Hematopoietic multipotent progenitor cell (in vitro differentiated cells): ENCODE data around the gene PEX16. TPM values are rescaled to one million over a fixed set of nuclear protein-coding genes. Genes with fewer than 3 reads are reported as not detected.

Source experiments
- DNase-seq, 3 donors: peaks; one replicate each; pipeline ENCODE4 v3.0.0-alpha.2; 2011 to 2015; ENCODE audit warnings: low read depth in 2 of 3, low spot score in 2 of 3
- total RNA-seq: library from RNA; depleted of rRNA; stranded (reverse); fragments of >200 nt; gene quantifications from one replicate; pipeline ENCODE4 v1.2.3, GENCODE V29; 2012

Gene PEX16
- 51.2 TPM for total RNA-seq

DNA sequence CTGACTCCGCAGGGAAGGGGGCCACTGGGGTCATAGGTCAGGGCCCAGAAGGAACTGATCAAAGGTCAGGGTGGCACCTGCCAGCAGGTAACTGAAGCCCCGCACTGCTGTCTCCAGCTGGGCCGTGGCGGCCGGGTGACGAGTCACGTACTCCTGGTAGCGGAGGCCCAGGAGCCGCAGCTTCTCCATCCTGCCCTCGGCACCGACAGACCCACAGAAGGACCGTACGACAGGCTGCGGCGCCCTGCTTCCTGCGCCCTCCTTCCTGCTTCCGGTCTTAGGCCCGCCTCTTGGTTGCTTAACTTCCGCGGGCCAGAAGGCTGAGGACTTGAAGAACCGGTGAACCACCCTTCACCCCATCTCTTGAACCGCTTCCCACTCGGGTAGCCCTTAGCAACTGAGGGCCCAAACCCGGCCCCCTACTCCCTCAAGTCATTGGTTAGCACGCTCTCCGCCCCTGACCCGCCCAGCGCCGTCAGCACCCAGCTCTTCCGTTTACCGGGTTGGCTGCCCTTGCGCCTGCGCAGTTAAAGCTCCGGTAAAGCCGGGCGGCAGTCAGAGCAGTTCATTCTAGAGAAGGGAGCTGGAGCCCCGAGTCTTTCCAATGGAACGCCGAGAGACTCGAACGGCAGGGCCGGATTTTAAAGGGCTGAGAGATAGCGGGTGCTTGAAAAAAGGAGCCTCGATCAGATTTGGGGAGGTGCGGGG lies at the start of gene PEX16:
TSS of gene PEX16 (minus strand) at position 255 of the 708 bp plus-strand sequence. CDS start at position 189, 66 bp downstream.
- DNase-seq = peak; percentile 87 to 99 (median 99)

- peak; percentile 53 to 83 (median 72) for DNase-seq
Measured at GRCh38 chr11:45964911-45965389, 47.3 kb upstream of the PEX16 start.

GRCh38 chr11:45961751-45962240 lies 44.1 kb upstream of the PEX16 start:
- DNase-seq = no peak

DNA sequence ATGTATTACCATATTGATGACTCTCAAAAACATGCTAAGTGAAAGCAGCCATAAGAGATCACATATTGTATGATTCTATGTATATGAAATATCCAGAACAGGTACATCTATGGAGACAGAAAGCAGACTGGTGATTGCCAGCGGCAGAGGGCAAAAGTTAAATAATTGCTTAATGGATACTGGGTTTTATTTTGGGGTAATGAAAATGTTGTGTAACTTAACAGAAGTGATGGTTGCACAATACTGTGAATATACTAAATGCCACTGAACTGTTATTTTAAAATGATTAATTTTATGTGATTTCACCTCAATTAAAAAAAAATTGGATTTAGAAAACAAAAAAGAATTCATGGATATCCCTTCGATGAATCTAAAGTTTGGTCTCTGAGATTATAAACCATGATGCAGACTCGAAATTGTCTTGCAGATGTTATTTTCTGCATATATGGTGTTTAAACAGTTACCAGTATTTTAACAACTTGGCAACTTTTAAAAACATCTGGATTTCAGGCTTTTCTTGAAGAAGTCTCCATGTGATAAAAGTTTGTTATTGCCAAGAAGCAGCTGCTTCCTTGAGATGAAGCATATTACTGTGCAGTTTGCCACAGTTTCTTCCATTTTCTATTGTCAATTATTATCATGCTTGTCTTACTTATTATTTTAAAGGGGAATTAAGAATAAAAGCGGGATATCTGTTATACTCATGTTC lies 42.9 kb upstream of the PEX16 start:
- no peak for DNase-seq

DNA sequence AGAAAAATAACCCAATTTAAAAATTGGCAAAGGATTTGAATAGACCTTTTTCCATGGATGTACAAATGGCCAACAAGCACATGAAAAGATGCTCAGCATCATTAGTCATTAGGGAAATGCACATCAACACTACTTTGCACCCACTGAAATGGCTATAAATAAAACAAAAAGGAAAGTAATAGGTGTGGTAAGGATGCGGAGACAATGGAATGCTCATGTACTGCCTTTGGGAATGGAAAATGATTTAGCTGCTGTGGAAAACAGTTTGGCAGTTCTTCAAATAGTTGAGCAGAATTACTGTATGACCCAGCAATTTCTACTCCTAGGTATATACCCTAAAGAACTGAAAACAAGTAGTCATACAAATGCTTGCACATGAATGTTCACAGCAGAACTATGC lies 42.2 kb upstream of the PEX16 start:
- no peak for DNase-seq

DNA sequence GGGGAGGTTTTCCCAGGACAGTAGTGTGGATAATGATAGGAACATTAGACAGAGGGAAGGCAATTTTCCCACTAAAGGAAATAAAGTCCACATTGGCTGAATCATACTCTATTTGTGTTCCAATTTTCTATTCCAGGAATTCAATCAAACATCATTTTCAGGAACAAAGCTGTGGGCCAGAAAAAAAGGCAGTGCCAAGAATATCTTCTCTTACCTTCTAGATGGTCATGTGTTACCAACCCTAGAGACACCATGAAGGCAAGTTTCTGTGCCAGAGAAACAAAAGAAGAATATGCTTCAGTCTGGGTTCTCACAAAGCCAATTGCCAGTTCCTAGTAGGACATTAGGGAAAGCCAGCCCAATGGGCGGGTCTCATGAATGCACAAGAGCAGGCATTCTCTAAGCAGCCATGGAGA lies 32.3 kb upstream of the PEX16 start:
- DNase-seq = no peak

DNA sequence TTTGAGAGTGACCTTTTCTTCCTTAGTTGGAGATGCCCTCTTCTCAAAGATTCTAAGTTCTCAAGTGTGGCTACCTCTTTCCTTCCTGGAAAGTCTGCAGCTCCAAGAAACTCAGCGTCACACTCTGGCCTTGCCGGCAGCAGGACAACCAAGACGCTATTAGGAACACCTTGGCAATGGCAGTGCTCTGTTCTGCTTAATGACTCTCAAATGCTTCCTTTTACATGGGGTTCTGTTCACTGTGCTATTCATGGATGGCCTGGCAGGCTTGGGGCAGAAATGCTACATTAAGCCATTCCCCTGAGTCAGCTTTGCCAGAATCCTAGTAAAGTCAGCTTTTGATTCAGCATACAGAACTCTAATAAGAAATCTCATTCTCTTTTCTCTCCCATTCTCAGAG lies 30.7 kb upstream of the PEX16 start:
- DNase-seq = no peak

GRCh38 chr11:45947885-45948284 lies 30.2 kb upstream of the PEX16 start:
- no peak for DNase-seq

DNA sequence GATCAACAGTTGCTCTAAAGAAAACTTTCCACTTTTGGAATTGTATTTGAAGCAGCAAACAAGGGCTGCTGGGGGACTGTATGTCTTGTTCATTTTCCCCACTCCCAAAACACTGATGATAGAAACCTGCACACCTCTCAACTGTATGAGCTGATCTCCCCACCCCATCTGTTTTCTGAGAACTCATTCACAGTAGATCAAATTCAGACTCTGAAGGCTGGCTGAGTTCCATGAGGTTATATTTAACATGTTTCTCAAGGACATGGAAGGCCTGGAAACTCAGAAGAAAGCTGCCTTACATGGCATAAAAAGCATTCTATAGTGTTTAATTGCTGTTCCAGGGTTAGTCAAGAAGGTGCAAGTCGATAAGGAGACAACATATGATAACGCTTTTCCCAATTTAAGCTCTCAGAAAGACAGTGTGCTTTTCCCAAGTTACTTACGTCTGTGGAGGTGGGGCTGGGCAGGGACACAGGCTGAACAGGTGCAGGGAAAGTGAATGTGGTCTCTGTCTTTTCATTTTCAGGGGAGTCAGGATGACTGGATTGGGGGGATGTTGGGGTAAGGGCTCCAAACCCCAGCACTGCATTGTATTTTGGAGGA lies 27.8 kb upstream of the PEX16 start:
- DNase-seq = no peak

DNA sequence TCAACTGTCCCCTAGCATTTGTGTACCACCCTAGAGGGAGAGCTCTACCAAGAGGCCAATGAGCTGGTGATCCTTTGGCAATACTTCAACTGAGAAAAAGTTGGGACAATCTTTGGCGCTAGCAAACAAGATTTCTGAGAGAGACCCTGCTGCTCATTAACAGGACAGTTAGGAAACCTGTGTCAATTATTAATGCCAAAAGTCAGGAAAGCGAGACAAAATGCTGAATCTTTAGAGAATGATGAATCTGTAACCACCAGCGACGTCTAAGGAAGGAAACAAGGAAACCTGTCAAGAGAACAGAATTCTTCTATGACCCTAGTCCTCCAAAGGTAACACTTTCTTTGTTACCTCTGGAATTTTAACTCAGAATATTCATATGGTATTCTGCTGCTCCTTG lies 24.7 kb upstream of the PEX16 start:
- no peak for DNase-seq

DNA sequence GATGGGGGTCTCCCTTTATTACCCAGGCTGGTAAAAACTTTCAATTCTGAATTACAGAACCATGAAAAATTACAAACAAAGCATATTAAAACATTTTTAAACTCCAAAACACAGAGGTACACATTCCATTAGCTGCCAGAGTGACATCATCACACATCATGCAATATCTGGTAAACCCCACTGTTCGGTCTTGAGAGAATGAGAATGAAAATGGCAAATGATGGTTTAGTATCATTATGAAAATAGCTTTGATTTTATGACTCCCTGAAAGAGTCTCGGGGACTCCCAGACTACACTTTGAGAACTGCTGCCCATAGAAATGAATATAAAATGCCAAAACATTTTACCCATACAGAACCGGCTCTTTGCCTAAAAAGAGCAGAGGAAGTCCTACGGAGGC lies 23.6 kb upstream of the PEX16 start:
- no peak for DNase-seq

DNA sequence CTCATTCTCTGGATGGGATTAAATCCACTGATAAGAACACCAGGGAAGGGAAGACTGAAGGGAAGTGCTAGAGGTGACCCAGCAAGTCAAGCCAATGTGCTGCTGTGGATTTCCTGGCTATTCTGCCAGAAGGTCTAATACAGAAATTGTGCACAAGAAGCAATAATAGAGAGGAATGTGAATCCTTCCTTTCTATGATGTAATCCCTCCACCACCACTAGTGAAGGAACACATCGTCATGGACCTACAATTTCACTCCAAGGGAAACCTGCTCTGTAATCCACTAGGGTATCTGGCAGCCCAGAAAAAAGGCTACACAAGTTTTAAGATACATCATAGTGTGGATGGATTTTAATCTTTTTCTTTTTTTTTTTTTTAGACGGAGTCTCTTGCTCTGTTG lies 22.2 kb upstream of the PEX16 start:
- DNase-seq = no peak

DNA sequence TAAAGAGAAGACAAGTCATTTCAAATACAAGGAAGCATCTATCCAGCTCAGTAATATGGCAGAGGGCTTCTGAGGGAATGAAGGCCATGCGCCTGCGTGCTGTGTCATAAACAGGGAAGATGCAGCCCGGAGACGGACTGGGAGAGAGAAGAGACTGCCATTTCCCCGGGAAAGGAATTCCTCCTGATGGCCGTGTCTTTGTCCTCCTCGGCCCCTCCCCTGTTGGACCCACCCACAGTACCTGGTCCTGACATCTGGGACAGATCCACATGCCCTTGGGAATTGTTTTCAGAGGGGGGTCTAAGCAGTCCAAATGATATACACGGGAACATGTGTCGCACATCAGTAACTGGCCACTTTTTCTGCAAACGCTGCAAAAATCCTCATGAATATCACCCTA lies 20.2 kb upstream of the PEX16 start:
- no peak for DNase-seq

GRCh38 chr11:45936511-45937054 lies 18.9 kb upstream of the PEX16 start:
- no peak for DNase-seq

GRCh38 chr11:45935349-45936064 lies 17.8 kb upstream of the PEX16 start:
- no peak for DNase-seq

DNA sequence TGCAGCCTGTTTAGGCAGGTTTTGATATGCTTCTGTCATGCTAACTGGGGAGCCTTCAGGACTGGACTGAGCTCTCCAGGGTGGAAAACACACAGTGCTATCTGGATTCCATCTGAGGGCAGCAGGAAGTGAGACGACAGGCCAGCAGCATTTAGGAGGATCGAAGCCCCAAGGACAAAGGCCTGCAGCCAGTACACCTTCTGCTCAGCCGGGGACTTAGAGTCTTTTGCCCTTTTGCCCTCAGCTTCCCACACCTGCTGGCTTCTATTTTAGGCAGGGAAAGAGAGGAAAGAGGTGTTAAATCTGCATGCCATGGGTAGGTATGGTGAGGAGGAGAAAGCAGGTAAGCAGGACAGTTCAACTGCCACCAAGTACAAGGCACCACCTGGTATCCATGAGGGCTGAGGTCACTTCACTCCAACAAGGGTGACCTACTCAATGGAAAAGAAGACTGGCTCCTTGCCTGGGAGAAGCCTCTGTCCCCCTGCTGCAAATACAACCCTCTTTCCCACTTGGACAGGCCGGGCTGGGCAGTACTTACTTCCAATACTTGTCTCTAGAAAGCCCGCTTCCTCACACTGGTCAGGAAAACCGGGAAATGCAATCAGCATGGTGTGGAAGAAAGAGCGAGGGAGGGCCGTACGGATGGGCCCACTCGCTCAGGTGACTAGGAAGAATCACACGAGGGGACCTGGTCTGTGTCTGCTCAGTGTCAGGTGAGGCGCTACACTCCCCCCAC lies 17.1 kb upstream of the PEX16 start:
- DNase-seq = no peak

DNA sequence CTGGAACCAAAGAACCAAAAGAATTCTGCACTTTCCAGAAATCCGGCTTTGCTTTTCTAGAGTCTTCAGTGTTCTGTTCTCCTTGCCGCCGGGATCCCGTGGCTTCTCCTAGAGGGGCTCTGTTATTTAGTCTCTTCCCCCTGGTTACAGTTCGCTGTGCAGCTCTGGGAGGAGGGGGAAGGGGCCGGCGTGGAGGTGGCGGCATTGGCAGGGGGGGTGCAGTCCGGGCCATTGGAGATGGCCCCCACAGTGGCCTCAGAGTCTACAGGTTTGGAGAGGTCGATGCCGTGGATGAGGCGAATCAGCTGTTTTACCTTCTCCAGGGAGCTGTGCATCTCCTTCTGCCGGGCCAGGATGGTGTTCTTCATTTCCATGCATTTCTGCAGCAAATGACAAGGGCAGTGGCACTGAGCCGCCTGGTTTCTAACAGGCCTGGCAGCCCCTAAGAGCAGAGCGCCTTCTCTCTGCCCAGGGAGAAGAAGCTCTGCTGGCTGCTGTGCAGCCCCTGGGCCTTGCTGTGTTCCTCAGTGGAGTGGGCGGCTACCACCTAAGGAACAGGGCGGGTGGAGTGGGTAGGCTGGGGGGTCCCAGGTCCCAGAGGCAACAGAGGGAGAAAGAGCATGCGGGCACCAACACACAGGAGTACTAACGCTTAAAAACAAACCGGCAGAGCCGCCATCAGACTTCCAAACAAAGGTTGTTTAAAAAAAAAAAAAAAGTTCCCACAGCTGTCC lies 16.3 kb upstream of the PEX16 start:
- DNase-seq = no peak

DNA sequence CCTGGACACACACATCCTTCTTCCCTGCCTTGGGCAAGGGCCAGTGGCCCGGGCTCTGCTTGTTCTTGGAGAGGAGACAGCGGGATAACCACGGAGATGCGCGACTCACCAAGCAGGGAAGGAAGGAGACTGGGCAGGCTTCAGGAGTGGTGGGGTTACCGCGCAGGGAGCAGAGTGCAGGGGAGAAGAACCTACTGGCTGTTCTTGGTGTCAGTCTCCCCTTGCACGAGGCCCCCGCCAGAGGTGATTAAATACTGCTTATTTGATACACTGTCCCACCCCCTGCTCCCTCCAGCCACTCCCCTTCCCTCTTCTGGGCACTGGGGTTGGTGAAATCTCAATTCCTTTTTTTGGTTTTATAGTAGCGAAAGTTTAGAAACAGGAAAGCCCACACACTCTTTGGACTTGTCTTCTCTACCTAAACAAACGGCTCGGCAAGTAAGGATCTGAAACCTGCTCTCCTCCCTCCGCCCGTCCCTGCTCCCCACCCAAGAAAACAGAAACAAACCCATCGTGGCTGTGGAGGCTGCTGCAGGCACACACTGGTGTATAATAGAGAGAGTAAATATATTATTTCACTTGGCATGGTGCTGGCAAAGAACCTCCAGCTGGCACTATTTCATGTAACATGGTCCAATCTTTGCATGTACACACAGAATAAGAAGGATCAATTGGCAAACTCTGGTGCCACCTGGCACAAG lies 15.6 kb upstream of the PEX16 start:
- no peak for DNase-seq

GRCh38 chr11:45932217-45932616 lies 14.5 kb upstream of the PEX16 start:
- no peak for DNase-seq
